Measurements from ENCODE around the gene CHTF18. TPM values are rescaled to one million over a fixed set of nuclear protein-coding genes. Genes with fewer than 3 reads are reported as not detected.

CHTF18 gene
- total RNA-seq, 1 donor from 2014 or later, result 14.8 TPM

DNA sequence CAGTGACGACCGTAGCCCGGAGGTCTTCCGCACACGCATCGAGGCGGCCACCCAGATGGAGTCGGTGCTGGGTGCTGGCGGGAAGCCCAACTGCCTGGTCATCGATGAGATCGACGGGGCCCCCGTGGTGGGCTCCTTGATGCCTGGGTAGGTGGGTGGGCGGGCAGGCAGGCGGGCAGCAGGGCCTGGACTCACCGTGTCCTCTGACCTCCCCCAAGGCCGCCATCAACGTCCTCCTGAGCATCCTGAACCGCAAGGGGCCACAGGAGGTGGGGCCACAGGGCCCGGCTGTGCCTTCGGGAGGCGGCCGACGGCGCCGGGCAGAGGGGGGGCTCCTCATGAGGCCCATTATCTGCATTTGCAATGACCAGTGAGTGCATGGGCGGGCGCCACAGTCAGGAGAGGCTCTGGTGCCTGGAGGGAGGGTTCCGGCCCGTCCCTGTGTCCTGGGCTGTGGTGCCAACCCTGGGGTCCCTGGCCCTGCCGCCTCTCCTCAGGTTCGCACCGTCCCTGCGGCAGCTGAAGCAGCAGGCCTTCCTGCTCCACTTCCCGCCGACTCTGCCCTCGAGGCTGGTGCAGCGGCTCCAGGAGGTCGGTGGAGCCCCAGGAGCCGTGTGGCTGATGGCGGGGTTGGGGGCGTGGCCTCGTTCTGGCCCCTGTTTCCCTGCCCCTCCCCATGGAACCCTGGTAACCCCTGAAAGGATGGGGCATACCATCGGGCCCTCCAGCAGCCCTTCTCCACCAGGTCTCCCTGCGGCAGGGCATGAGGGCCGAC lies 4.0 kb downstream of the CHTF18 start:
- Histone ChIP-seq H3K9ac (ENCODE audit: low read length) (no peak overlapping the region), H3K79me2 (ENCODE audit: insufficient read depth, low read length) (peaks cover 28% of the 10 kb centered on the region), H3K4me3 (ENCODE audit: insufficient read depth, low read depth, low read length) (no peak overlapping the region), H2AFZ (ENCODE audit: low read depth, low read length) (no peak overlapping the region), H3K4me1 (ENCODE audit: insufficient read depth, low read length) (peaks cover 9% of the 10 kb centered on the region), H3K36me3 (ENCODE audit: insufficient read depth, low read length) (no peaks in the 10 kb centered on the region), H3K27me3 (ENCODE audit: insufficient read depth, low read length) (no peaks in the 10 kb centered on the region), H3K9me3 (ENCODE audit: insufficient read depth, low read depth, low read length) (no peaks in the 10 kb centered on the region), H3K27ac (ENCODE audit: low read depth, low read length) (no peak overlapping the region), H4K20me1 (ENCODE audit: insufficient read depth, low read length) (peaks cover 9% of the 10 kb centered on the region), H3K4me2 (ENCODE audit: low read length) (no peak overlapping the region)
- Mint-ChIP-seq H3K36me3 (ENCODE audit: low read depth, unreplicated experiment) (peaks cover 7% of the 10 kb centered on the region), H3K4me1 (ENCODE audit: low read depth, unreplicated experiment) (no peaks in the 10 kb centered on the region), H3K4me3 (ENCODE audit: unreplicated experiment) (no peak overlapping the region), H3K27ac (ENCODE audit: unreplicated experiment) (no peak overlapping the region), H3K27me3 (ENCODE audit: low read depth, unreplicated experiment) (no peaks in the 10 kb centered on the region), H3K9me3 (ENCODE audit: unreplicated experiment) (no peaks in the 10 kb centered on the region)
- DNase-seq (ENCODE audit: low read depth) (no peak), FAIRE-seq (no peak)
- TF ChIP-seq, protein P1, sequence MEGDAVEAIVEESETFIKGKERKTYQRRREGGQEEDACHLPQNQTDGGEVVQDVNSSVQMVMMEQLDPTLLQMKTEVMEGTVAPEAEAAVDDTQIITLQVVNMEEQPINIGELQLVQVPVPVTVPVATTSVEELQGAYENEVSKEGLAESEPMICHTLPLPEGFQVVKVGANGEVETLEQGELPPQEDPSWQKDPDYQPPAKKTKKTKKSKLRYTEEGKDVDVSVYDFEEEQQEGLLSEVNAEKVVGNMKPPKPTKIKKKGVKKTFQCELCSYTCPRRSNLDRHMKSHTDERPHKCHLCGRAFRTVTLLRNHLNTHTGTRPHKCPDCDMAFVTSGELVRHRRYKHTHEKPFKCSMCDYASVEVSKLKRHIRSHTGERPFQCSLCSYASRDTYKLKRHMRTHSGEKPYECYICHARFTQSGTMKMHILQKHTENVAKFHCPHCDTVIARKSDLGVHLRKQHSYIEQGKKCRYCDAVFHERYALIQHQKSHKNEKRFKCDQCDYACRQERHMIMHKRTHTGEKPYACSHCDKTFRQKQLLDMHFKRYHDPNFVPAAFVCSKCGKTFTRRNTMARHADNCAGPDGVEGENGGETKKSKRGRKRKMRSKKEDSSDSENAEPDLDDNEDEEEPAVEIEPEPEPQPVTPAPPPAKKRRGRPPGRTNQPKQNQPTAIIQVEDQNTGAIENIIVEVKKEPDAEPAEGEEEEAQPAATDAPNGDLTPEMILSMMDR (IDR thresholded peaks at IDR 0.05; ENCODE audit: insufficient read depth, low read depth, low read length), result no peak
- TF ChIP-seq EZH2 (IDR thresholded peaks at IDR 0.05; ENCODE audit: insufficient read depth, low read length), result no peak

DNA sequence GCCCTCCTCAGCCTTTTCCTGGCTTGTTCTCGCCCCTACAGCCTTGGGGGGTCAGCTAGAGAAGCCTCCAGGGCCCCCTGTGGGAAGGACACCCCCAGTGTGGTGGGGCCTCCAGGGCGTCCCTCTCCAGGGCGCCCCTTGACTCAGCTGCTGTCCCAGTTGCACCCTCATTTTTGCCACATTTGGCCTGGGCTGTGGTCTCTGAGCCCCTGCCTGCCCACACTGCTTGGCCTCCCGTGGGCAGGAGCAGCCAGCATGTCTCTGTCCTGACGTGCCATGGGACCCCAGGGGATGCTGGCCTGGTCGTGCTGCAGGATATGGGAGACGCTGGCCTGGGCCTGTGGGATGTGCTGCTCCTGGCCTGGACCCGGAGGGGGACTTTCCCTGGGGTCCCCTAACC lies 5.0 kb downstream of the CHTF18 start:
- Histone ChIP-seq H3K9me3 (ENCODE audit: insufficient read depth, low read depth, low read length) (no peaks in the 10 kb centered on the region), H3K79me2 (ENCODE audit: insufficient read depth, low read length) (peaks cover 20% of the 10 kb centered on the region), H3K9ac (ENCODE audit: low read length) (no peak overlapping the region), H3K27ac (ENCODE audit: low read depth, low read length) (no peak overlapping the region), H3K36me3 (ENCODE audit: insufficient read depth, low read length) (no peaks in the 10 kb centered on the region), H4K20me1 (ENCODE audit: insufficient read depth, low read length) (peaks cover 4% of the 10 kb centered on the region), H3K4me1 (ENCODE audit: insufficient read depth, low read length) (peaks cover 4% of the 10 kb centered on the region), H3K4me3 (ENCODE audit: insufficient read depth, low read depth, low read length) (no peak overlapping the region), H3K27me3 (ENCODE audit: insufficient read depth, low read length) (no peaks in the 10 kb centered on the region), H2AFZ (ENCODE audit: low read depth, low read length) (no peak overlapping the region), H3K4me2 (ENCODE audit: low read length) (no peak overlapping the region)
- H3K27me3 Mint-ChIP-seq (ENCODE audit: low read depth, unreplicated experiment), result no peaks in the 10 kb centered on the region
- no peak overlapping the region for H3K27ac Mint-ChIP-seq (ENCODE audit: unreplicated experiment)
- TF ChIP-seq, protein P1 (IDR thresholded peaks at IDR 0.05; ENCODE audit: insufficient read depth, low read depth, low read length), result no peak
- no peak for TF ChIP-seq EZH2 (IDR thresholded peaks at IDR 0.05; ENCODE audit: insufficient read depth, low read length)
- H3K9me3 Mint-ChIP-seq (ENCODE audit: unreplicated experiment), result no peaks in the 10 kb centered on the region
- FAIRE-seq (no peak), DNase-seq (ENCODE audit: low read depth) (no peak)
- peaks cover 10% of the 10 kb centered on the region for H3K36me3 Mint-ChIP-seq (ENCODE audit: low read depth, unreplicated experiment)
- no peak overlapping the region for H3K4me3 Mint-ChIP-seq (ENCODE audit: unreplicated experiment)
- no peaks in the 10 kb centered on the region for H3K4me1 Mint-ChIP-seq (ENCODE audit: low read depth, unreplicated experiment)
